ENCODE results near the gene NEU4. TPM values are rescaled to one million over a fixed set of nuclear protein-coding genes. Genes with fewer than 3 reads are reported as not detected.

Gene NEU4
- total RNA-seq, 1 donor from 2014 or later: 0.09 TPM

- no peak for FAIRE-seq
- no peaks in the 10 kb centered on the region for H3K4me1 Mint-ChIP-seq (ENCODE audit: low read depth, unreplicated experiment)
- Histone ChIP-seq H4K20me1 (ENCODE audit: insufficient read depth, low read length) (no peaks in the 10 kb centered on the region), H3K27me3 (ENCODE audit: insufficient read depth, low read length) (no peaks in the 10 kb centered on the region), H3K79me2 (ENCODE audit: insufficient read depth, low read length) (no peaks in the 10 kb centered on the region), H3K4me3 (ENCODE audit: insufficient read depth, low read depth, low read length) (no peak overlapping the region), H3K36me3 (ENCODE audit: insufficient read depth, low read length) (no peaks in the 10 kb centered on the region), H3K9me3 (ENCODE audit: insufficient read depth, low read depth, low read length) (no peaks in the 10 kb centered on the region), H3K27ac (ENCODE audit: low read depth, low read length) (no peak overlapping the region), H3K9ac (ENCODE audit: low read length) (no peak overlapping the region), H2AFZ (ENCODE audit: low read depth, low read length) (no peak overlapping the region), H3K4me1 (ENCODE audit: insufficient read depth, low read length) (peaks cover 9% of the 10 kb centered on the region), H3K4me2 (ENCODE audit: low read length) (no peak overlapping the region)
- H3K9me3 Mint-ChIP-seq (ENCODE audit: unreplicated experiment): no peaks in the 10 kb centered on the region
- H3K27ac Mint-ChIP-seq (ENCODE audit: unreplicated experiment): peak overlapping the region; percentile 18
- no peaks in the 10 kb centered on the region for H3K36me3 Mint-ChIP-seq (ENCODE audit: low read depth, unreplicated experiment)
- no peak overlapping the region for H3K4me3 Mint-ChIP-seq (ENCODE audit: unreplicated experiment)
- DNase-seq (ENCODE audit: low read depth): no peak
- H3K27me3 Mint-ChIP-seq (ENCODE audit: low read depth, unreplicated experiment): peaks cover 14% of the 10 kb centered on the region
- no peak for TF ChIP-seq CTCF (IDR thresholded peaks at IDR 0.05; ENCODE audit: insufficient read depth, low read depth, low read length)
- TF ChIP-seq EZH2 (IDR thresholded peaks at IDR 0.05; ENCODE audit: insufficient read depth, low read length): no peak
Observed at GRCh38 chr2:241852116-241852980, 43.4 kb downstream of the NEU4 start.

DNA sequence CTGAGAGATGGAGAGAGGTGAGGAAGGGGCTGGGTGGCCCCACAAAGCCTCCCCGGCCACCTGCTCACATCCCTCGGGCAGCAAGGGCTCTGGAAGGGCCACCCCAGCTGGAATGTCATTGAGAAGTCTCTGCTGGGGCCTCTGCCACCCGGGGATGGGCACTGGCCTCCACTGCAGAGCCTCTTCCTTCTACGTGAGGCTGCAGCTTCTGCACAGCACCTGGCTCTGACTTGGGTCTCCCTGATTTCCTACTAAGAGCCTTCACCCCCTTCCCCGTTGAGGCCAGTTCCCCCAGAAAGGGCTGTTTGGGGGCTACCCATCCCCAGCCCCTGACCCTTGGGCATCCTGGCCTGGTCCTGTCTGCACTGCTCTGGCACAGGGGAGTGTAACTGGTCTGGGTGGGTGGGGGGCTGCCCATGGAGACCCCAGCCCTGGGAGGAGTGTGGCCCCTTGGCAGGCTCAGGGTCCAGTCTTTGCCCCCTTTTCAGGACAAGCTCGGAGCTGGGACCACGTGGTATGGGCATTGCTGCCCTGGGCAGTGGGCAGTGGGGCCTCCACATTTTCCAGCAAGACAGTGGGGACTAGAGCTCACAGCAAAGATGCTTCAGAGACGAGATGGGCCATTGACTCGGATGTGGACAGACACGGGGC lies 44.1 kb downstream of the NEU4 start:
- no peaks in the 10 kb centered on the region for H3K27me3 ChIP-seq (ENCODE audit: insufficient read depth, low read length)
- Mint-ChIP-seq H3K4me3 (ENCODE audit: unreplicated experiment) (no peak overlapping the region), H3K4me1 (ENCODE audit: low read depth, unreplicated experiment) (no peaks in the 10 kb centered on the region), H3K36me3 (ENCODE audit: low read depth, unreplicated experiment) (no peaks in the 10 kb centered on the region), H3K27me3 (ENCODE audit: low read depth, unreplicated experiment) (peaks cover 15% of the 10 kb centered on the region), H3K27ac (ENCODE audit: unreplicated experiment) (peak overlapping the region; percentile 18), H3K9me3 (ENCODE audit: unreplicated experiment) (no peaks in the 10 kb centered on the region)
- no peaks in the 10 kb centered on the region for H3K9me3 ChIP-seq (ENCODE audit: insufficient read depth, low read depth, low read length)
- H2AFZ ChIP-seq (ENCODE audit: low read depth, low read length): no peak overlapping the region
- no peak overlapping the region for H3K4me3 ChIP-seq (ENCODE audit: insufficient read depth, low read depth, low read length)
- no peak overlapping the region for H3K4me2 ChIP-seq (ENCODE audit: low read length)
- no peaks in the 10 kb centered on the region for H4K20me1 ChIP-seq (ENCODE audit: insufficient read depth, low read length)
- no peak overlapping the region for H3K27ac ChIP-seq (ENCODE audit: low read depth, low read length)
- FAIRE-seq (no peak), DNase-seq (ENCODE audit: low read depth) (no peak)
- no peaks in the 10 kb centered on the region for H3K36me3 ChIP-seq (ENCODE audit: insufficient read depth, low read length)
- TF ChIP-seq CTCF (IDR thresholded peaks at IDR 0.05; ENCODE audit: insufficient read depth, low read depth, low read length): no peak
- TF ChIP-seq EZH2 (IDR thresholded peaks at IDR 0.05; ENCODE audit: insufficient read depth, low read length): no peak
- no peaks in the 10 kb centered on the region for H3K79me2 ChIP-seq (ENCODE audit: insufficient read depth, low read length)
- H3K9ac ChIP-seq (ENCODE audit: low read length): no peak overlapping the region
- H3K4me1 ChIP-seq (ENCODE audit: insufficient read depth, low read length): peaks cover 9% of the 10 kb centered on the region

Data from astrocyte (in vitro differentiated cells and primary cell).